SK-N-SH (cell line): ENCODE measurements around the gene SDF4. TPM values are rescaled to one million over a fixed set of nuclear protein-coding genes. Genes with fewer than 3 reads are reported as not detected.

ENCODE experiments used
- CTCF ChIA-PET: fragments of 300-600, 350-600 bp; formaldehyde crosslinking; extraction: SDS; loops from one replicate; lab custom pipeline; 2021; lab: Yijun Ruan, JAX
- POLR2A ChIA-PET: fragments of 350-600 bp; sonication (Branson Sonifier 250); formaldehyde crosslinking; extraction: SDS; loops from one replicate; lab custom pipeline; 2020; ENCODE audit warnings: antibody characterized with exemption, inconsistent platforms; lab: Yijun Ruan, JAX
- DNase-seq: peaks from one replicate; pipeline ENCODE4 v3.0.0; 2012
- H2AFZ ChIP-seq: fragments of 200-600 bp; sonication (generic); 2 replicates; pipeline ENCODE4 v1.8.1; 2016; ENCODE audit warnings: antibody characterized with exemption, mild to moderate bottlenecking, low read depth
- H3F3A ChIP-seq: fragments of 200-600 bp; sonication (generic); replicated peaks from 2 replicates; pipeline ENCODE3; 2016; ENCODE audit warnings: antibody characterized with exemption, mild to moderate bottlenecking; ENCODE audit not compliant: insufficient read depth
- H3K27ac ChIP-seq, 2 experiments: fragments of 200-500 bp in 1 of 2; fragments of 200-600 bp in 1 of 2; sonication (Bioruptor generic) in 1 of 2; sonication (generic), shearing (Covaris generic) in 1 of 2; 2 replicates each; pipeline versions ENCODE4 v1.5.1 to v1.6.1; 2014 to 2016; ENCODE audit warnings: low read depth in 2 of 2, inconsistent platforms in 1 of 2, low read length in 1 of 2, mild to moderate bottlenecking in 1 of 2, mixed read lengths in 1 of 2
- H3K27me3 ChIP-seq: fragments of 200-600 bp; sonication (generic), shearing (Covaris generic); 2 replicates; pipeline ENCODE4 v1.6.1; 2016; ENCODE audit warnings: mixed run types; ENCODE audit not compliant: insufficient read depth
- H3K36me3 ChIP-seq, 2 experiments: fragments of 200-500 bp in 1 of 2; fragments of 200-600 bp in 1 of 2; sonication (Bioruptor generic) in 1 of 2; sonication (generic) in 1 of 2; replicated peaks in 1 of 2; 2 replicates each; pipeline versions ENCODE3 to v1.5.1; 2014 to 2016; ENCODE audit warnings: low read length in 1 of 2, mild to moderate bottlenecking in 1 of 2; ENCODE audit not compliant: insufficient read depth in 2 of 2, control insufficient read depth in 1 of 2
- H3K4me1 ChIP-seq, 2 experiments: fragments of 200-500 bp in 1 of 2; fragments of 200-600 bp in 1 of 2; sonication (Bioruptor generic) in 1 of 2; sonication (generic), shearing (Covaris generic) in 1 of 2; 2 replicates each; pipeline versions ENCODE4 v1.5.1 to v1.6.1; 2014 to 2016; ENCODE audit warnings: low read depth in 1 of 2, low read length in 1 of 2, mixed run types in 1 of 2; ENCODE audit not compliant: insufficient read depth in 2 of 2, control insufficient read depth in 1 of 2
- H3K4me2 ChIP-seq: fragments of 200-600 bp; sonication (generic), shearing (Covaris generic); 2 replicates; pipeline ENCODE4 v1.6.1; 2017; ENCODE audit warnings: mixed run types
- H3K4me3 ChIP-seq, 2 experiments: fragments of 200-500 bp in 1 of 2; fragments of 200-600 bp in 1 of 2; sonication (Bioruptor generic) in 1 of 2; sonication (generic), shearing (Covaris generic) in 1 of 2; 2 replicates each; pipeline versions ENCODE4 v1.5.1 to v1.8.1; 2014 to 2016; ENCODE audit warnings: low read depth in 2 of 2, inconsistent platforms in 1 of 2, low read length in 1 of 2, mild to moderate bottlenecking in 1 of 2, mixed read lengths in 1 of 2, moderate library complexity in 1 of 2
- H3K79me2 ChIP-seq: fragments of 200-600 bp; sonication (generic); 2 replicates; pipeline ENCODE4 v1.8.1; 2017; ENCODE audit warnings: mild to moderate bottlenecking; ENCODE audit not compliant: insufficient read depth
- H3K9ac ChIP-seq: fragments of 200-600 bp; sonication (generic); 2 replicates; pipeline ENCODE4 v1.6.1; 2017; ENCODE audit warnings: mixed run types
- H3K9me2 ChIP-seq: fragments of 200-600 bp; sonication (generic); 2 replicates; pipeline ENCODE4 v1.6.1; 2017; ENCODE audit warnings: mixed run types
- H3K9me3 ChIP-seq: fragments of 200-600 bp; sonication (generic); 2 replicates; pipeline ENCODE4 v1.6.1; 2017; ENCODE audit warnings: mixed run types, mild to moderate bottlenecking, moderate library complexity
- H4K20me1 ChIP-seq: fragments of 200-600 bp; sonication (generic); 2 replicates; pipeline ENCODE4 v1.6.1; 2017; ENCODE audit warnings: mild to moderate bottlenecking, mixed run types; ENCODE audit not compliant: insufficient read depth
- EP300 ChIP-seq, 2 experiments: IDR thresholded peaks; 2 replicates each; pipeline versions ENCODE4 v1.4.0 to v1.6.1; 2012; ENCODE audit warnings: borderline replicate concordance in 1 of 2, low read depth in 1 of 2, low read length in 1 of 2
- FOSL2 ChIP-seq: IDR thresholded peaks from 2 replicates; pipeline ENCODE4 v1.4.0; 2012; ENCODE audit warnings: low read depth, mild to moderate bottlenecking, moderate library complexity, borderline replicate concordance
- FOXM1 ChIP-seq: IDR thresholded peaks from 2 replicates; pipeline ENCODE4 v1.4.0; 2012; ENCODE audit warnings: low read depth, mild to moderate bottlenecking
- IRF3 ChIP-seq: fragments of 150-350 bp; IDR thresholded peaks from 2 replicates; pipeline ENCODE4 v1.6.1; 2016; ENCODE audit warnings: mild to moderate bottlenecking, low read depth, low read length
- RCOR1 ChIP-seq: fragments of 150-350 bp; IDR thresholded peaks from 2 replicates; pipeline ENCODE4 v1.6.1; 2017; ENCODE audit warnings: antibody characterized with exemption, low read length
- RXRA ChIP-seq: IDR thresholded peaks from 2 replicates; pipeline ENCODE4 v1.4.0; 2012; ENCODE audit warnings: low read depth, mild to moderate bottlenecking, borderline replicate concordance
- SIN3A ChIP-seq: IDR thresholded peaks from 2 replicates; pipeline ENCODE4 v1.6.1; 2012; ENCODE audit warnings: low read depth, mild to moderate bottlenecking, low read length, moderate library complexity, borderline replicate concordance
- TAF1 ChIP-seq: IDR thresholded peaks from 2 replicates; pipeline ENCODE4 v1.6.1; 2012; ENCODE audit warnings: low read depth, mild to moderate bottlenecking, low read length, moderate library complexity, borderline replicate concordance
- TCF12 ChIP-seq: IDR thresholded peaks from 2 replicates; pipeline ENCODE4 v1.4.0; 2012
- WGBS: methylation state at CpG from one replicate; pipeline ENCODE4 v1.1.6; 2017; ENCODE audit warnings: low lambda C conversion rate; 5-methylcytosine and 5-hydroxymethylcytosine counted together
- polyA plus RNA-seq, 3 experiments: library from polyadenylated mRNA; depleted of rRNA; stranded (reverse); fragments of >200 nt; gene quantifications; 2 replicates each; pipeline ENCODE4 v1.2.3, GENCODE V29; 2012
- TF ChIP-seq, protein P1 (sequence below): IDR thresholded peaks from 2 replicates; pipeline ENCODE4 v1.6.1; 2012; ENCODE audit warnings: mild to moderate bottlenecking, low read depth, low read length, moderate library complexity

The SDF4 gene
- polyA plus RNA-seq, 1 of the 3 experiments (the other 2 are of a cell fraction), result 265 TPM

DNA sequence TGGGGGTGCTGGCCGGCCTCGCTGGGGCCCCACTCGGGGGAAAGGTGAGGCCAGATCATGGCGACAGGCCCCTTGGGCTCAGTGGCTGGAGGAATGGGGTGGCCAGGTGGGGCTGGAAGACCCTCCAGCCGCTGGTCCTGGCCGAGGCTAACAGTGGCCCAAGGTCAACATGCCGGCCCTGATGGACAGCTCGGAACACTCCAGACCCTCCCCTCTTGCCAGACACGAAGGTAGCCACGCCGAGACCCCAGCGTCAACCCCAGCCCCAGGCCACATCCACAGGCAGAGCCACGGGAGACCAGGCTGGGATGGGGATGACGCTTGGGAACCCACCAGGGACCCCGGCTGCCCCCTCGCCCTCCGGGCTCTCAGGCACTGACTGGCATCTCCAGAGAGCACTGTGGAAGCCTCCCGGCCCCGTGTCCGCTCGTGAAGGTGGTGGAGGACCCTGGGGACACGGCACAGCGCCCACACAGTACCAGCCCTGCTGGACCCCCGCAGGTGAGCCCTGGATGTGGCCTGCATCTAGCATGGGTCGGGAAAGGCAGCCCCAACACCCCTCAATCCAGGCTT lies 15.6 kb upstream of the SDF4 start:
- POLR2A ChIA-PET, result no interaction called here
- CTCF ChIA-PET, result interaction anchor here (1.4 to 3.3 kb wide), 2 partner anchors 37 to 125 kb away, joined by 3 to 19 read pairs; no protein-coding TSS in a partner anchor
- no peak overlapping the region for H3K4me3 ChIP-seq
- no peaks in the 10 kb centered on the region for H3K79me2 ChIP-seq
- no CpG with 5 or more reads among the region's 25 CpGs for WGBS
- H3K4me2 ChIP-seq, result no peak overlapping the region
- no peaks in the 10 kb centered on the region for H4K20me1 ChIP-seq
- TF ChIP-seq RCOR1 (no peak), FOSL2 (no peak), FOXM1 (no peak), IRF3 (no peak), SIN3A (no peak), TCF12 (no peak), EP300 (IDR thresholded peaks at IDR 0.05; ENCODE audit: borderline replicate concordance in 1 of 2, low read depth in 1 of 2, low read length in 1 of 2) (no peak), TAF1 (no peak), RXRA (no peak)
- TF ChIP-seq, protein P1, sequence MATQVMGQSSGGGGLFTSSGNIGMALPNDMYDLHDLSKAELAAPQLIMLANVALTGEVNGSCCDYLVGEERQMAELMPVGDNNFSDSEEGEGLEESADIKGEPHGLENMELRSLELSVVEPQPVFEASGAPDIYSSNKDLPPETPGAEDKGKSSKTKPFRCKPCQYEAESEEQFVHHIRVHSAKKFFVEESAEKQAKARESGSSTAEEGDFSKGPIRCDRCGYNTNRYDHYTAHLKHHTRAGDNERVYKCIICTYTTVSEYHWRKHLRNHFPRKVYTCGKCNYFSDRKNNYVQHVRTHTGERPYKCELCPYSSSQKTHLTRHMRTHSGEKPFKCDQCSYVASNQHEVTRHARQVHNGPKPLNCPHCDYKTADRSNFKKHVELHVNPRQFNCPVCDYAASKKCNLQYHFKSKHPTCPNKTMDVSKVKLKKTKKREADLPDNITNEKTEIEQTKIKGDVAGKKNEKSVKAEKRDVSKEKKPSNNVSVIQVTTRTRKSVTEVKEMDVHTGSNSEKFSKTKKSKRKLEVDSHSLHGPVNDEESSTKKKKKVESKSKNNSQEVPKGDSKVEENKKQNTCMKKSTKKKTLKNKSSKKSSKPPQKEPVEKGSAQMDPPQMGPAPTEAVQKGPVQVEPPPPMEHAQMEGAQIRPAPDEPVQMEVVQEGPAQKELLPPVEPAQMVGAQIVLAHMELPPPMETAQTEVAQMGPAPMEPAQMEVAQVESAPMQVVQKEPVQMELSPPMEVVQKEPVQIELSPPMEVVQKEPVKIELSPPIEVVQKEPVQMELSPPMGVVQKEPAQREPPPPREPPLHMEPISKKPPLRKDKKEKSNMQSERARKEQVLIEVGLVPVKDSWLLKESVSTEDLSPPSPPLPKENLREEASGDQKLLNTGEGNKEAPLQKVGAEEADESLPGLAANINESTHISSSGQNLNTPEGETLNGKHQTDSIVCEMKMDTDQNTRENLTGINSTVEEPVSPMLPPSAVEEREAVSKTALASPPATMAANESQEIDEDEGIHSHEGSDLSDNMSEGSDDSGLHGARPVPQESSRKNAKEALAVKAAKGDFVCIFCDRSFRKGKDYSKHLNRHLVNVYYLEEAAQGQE, result no peak
- TF ChIP-seq, all 33 proteins: peak for 0
- Histone ChIP-seq H3K27ac (no peak overlapping the region), H3K9ac (no peak overlapping the region), H3K9me2 (no peaks in the 10 kb centered on the region), H3K9me3 (no peaks in the 10 kb centered on the region), H3K4me1 (no peaks in the 10 kb centered on the region; a peak in 1 of 4 replicates), H3K27me3 (no peaks in the 10 kb centered on the region), H3K36me3 (peaks cover 0 to 1% of the 10 kb centered on the region in 2 experiments), H3F3A (no peaks in the 10 kb centered on the region), H2AFZ (no peak overlapping the region)
- no peak for DNase-seq
